Glutamatergic neuron (in vitro differentiated cells): ENCODE measurements around the gene ICAM5. TPM values are rescaled to one million over a fixed set of nuclear protein-coding genes. Genes with fewer than 3 reads are reported as not detected.
"Not testable (repeated sequence)": the region's sequence is repeated elsewhere in the genome, so short reads cannot be mapped to it uniquely, and the experiment has no call there.

Experiments
- DNase-seq: peaks from one replicate; pipeline ENCODE4 v3.0.0; 2022
- H3K27ac Mint-ChIP-seq: one replicate; pipeline ENCODE4 v1.8.0; 2020; ENCODE audit warnings: mild to moderate bottlenecking, mixed read lengths, inconsistent platforms; ENCODE audit not compliant: unreplicated experiment
- H3K27me3 Mint-ChIP-seq: one replicate; pipeline ENCODE4 v1.8.0; 2020; ENCODE audit warnings: mild to moderate bottlenecking, moderate library complexity, mixed read lengths, inconsistent platforms; ENCODE audit not compliant: unreplicated experiment
- H3K36me3 Mint-ChIP-seq: one replicate; pipeline ENCODE4 v1.8.0; 2020; ENCODE audit warnings: mild to moderate bottlenecking, mixed read lengths, inconsistent platforms; ENCODE audit not compliant: unreplicated experiment
- H3K4me1 Mint-ChIP-seq: one replicate; pipeline ENCODE4 v1.8.0; 2020; ENCODE audit warnings: mild to moderate bottlenecking, low read depth, mixed read lengths, inconsistent platforms; ENCODE audit not compliant: unreplicated experiment
- H3K4me3 Mint-ChIP-seq: one replicate; pipeline ENCODE4 v1.8.0; 2020; ENCODE audit warnings: mild to moderate bottlenecking, mixed read lengths, inconsistent platforms; ENCODE audit not compliant: unreplicated experiment
- H3K9me3 Mint-ChIP-seq: one replicate; pipeline ENCODE4 v1.8.0; 2020; ENCODE audit warnings: mild to moderate bottlenecking, moderate library complexity, mixed read lengths, inconsistent platforms; ENCODE audit not compliant: unreplicated experiment
- total RNA-seq: library from RNA; stranded (reverse); fragmentation: NEBNext Ultra II Directional; extraction: Animal tissue kit (Norgen Biotek cat#: 25700); gene quantifications from one replicate; pipeline ENCODE4 v1.2.1, GENCODE V29; 2021; ENCODE audit not compliant: unreplicated experiment
- TF ChIP-seq, protein P1 (sequence below): fragments of 200-600 bp; sonication (generic); IDR thresholded peaks from one replicate; pipeline ENCODE4 v1.5.0; 2021; ENCODE audit not compliant: partially characterized antibody, unreplicated experiment

The ICAM5 gene
- total RNA-seq, 1 donor from 2014 or later, result 3.6 TPM

DNA sequence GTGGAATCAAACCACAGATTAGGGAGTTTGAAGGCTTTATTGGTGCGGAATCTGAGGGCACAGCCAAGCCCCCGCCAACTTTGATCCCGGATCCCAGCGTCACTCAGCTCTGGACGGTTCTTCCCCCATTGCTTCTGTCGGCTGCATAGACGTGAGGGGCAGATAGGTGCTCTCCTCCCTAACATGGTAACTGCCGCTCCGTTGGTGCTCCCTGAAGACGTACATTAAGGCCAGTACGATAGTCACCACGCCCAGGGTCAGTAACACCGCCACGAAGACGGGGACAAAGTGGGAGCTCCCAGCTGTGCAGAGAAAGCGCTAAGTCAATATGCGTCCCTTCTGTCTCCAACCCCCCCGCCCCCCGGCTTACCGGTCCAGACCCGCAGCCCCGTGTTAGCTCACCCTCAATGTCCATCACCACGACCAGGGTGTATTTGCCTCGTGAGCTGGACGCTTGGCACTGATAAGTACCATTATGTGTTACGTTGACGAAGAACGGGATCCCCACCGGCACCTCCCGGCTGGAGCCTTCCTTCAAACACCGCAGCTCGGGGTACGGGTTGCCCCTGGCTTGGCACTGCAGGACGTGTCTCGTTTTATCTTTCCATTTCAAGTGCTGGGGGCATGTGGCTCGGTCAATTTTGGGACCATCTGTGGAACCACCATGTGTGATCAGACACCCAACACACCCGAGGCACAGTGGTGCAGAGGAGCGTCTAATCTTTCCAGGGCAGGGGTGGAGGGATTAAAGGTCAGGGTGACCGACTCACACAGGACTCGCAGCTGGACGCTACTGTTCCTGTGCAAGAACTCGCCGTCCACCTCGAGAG, 44.2 kb downstream of the ICAM5 start:
- H3K27me3 Mint-ChIP-seq, result peaks cover 7% of the 10 kb centered on the region
- TF ChIP-seq, protein P1, sequence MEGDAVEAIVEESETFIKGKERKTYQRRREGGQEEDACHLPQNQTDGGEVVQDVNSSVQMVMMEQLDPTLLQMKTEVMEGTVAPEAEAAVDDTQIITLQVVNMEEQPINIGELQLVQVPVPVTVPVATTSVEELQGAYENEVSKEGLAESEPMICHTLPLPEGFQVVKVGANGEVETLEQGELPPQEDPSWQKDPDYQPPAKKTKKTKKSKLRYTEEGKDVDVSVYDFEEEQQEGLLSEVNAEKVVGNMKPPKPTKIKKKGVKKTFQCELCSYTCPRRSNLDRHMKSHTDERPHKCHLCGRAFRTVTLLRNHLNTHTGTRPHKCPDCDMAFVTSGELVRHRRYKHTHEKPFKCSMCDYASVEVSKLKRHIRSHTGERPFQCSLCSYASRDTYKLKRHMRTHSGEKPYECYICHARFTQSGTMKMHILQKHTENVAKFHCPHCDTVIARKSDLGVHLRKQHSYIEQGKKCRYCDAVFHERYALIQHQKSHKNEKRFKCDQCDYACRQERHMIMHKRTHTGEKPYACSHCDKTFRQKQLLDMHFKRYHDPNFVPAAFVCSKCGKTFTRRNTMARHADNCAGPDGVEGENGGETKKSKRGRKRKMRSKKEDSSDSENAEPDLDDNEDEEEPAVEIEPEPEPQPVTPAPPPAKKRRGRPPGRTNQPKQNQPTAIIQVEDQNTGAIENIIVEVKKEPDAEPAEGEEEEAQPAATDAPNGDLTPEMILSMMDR, result no peak

DNA sequence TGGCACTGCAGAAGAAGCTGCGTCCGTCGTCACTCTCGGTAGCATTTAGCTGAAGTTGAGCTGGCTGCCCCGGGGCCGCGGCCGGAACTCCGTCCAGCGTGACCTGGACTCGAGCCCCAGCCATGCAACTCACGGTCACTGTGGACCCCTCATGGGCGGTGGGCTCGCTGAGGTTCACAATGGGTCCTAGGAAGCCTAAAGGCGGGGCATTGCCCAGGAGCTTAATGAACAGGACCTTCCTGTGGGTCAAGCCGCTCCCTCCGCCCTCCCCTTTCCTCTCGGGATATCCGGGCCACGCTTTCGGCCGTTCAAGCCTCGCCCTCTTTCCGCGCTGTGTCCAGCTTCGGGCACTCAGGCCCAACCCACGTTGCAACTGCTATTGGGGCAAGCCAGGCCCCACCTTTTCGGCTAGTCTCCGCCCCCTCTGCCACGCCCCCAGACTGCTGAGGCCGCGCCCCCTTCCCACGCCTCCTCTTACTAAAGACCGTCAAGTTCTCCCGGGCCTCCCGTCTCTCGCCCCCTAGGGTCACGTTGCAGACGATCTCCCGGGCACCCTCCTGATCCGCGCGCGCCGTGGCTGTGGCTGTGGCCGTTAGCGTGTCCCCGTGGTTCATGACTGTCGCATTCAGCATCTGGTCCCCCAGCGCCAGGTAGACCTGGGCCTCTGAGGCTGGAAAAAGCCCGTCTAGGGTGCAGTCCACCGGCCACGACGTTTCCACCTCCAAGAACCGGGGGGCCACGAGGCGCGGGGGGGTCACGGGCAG, 45.0 kb downstream of the ICAM5 start:
- no peak overlapping the region for H3K27ac Mint-ChIP-seq

More for the DNA sequence above, 44.2 kb downstream of the ICAM5 start:
- H3K36me3 Mint-ChIP-seq, result no peaks in the 10 kb centered on the region
- H3K9me3 Mint-ChIP-seq, result peaks cover 6% of the 10 kb centered on the region
- no peak for DNase-seq
- peaks cover 7% of the 10 kb centered on the region for H3K4me1 Mint-ChIP-seq
- peak overlapping the region; percentile 93 for H3K4me3 Mint-ChIP-seq
- H3K27ac Mint-ChIP-seq, result peak overlapping the region; percentile 55

DNA sequence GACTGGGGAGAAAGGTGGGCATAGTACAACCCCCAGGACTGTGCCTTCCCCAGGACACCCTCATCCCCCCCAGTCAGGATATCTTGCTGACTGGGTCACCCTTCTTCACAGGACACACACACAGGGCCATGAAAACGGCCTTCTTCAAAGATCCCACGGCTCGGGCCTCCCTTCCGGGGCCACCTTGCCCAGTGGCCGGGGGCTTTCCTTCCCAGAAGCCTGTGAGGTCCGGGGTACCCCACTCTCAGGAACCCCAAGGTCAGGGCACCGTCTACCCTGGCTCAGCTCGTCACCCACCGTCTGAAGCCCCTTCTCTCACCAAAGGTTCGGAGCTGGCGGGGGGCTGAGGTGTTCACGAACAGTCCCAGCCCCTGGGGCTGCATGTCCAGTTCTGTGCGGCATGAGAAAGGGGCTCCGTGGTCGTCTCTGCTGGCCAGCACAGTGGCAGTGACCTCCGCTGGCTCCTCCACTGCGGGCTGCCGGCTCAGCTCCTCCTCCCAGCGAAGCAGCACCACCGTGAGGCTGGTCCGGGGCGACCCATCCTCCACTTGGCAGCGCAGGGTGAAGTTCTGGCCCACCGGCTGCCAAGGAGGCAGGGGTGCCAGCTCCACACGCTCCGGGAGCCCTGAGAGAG, 45.7 kb downstream of the ICAM5 start:
- no peak for DNase-seq
- peaks cover 6% of the 10 kb centered on the region for H3K9me3 Mint-ChIP-seq
- peaks cover 7% of the 10 kb centered on the region for H3K27me3 Mint-ChIP-seq
- H3K36me3 Mint-ChIP-seq, result no peaks in the 10 kb centered on the region
- no peak overlapping the region for H3K27ac Mint-ChIP-seq
- peaks cover 7% of the 10 kb centered on the region for H3K4me1 Mint-ChIP-seq
- TF ChIP-seq, protein P1, result no peak
- no peak overlapping the region for H3K4me3 Mint-ChIP-seq

More for the DNA sequence above, 45.0 kb downstream of the ICAM5 start:
- Mint-ChIP-seq H3K9me3 (peaks cover 6% of the 10 kb centered on the region), H3K27me3 (peaks cover 7% of the 10 kb centered on the region), H3K4me3 (peak overlapping the region; percentile 93), H3K36me3 (no peaks in the 10 kb centered on the region), H3K4me1 (peaks cover 7% of the 10 kb centered on the region)
- DNase-seq, result peak; percentile 89
- TF ChIP-seq, protein P1, result no peak

DNA sequence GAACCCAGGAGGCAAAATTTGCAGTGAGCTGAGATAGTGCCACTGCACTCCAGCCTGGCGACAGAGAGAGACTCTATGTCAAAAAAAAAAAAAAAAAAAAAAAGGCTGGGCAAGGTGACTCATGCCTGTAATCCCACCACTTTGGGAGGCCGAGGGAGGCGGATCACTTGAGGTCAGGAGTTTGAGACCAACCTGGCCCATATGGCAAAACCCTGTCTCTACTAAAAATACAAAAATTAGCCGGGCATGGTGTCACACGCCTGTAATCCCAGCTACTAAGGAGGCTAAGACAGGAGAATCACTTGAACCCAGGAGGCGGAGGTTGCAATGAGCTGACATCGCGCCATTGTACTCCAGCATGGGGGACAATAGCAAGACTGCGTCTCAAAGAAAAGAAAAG, 47.0 kb downstream of the ICAM5 start:
- H3K9me3 Mint-ChIP-seq, H3K27me3 Mint-ChIP-seq, H3K27ac Mint-ChIP-seq, H3K4me3 Mint-ChIP-seq, H3K4me1 Mint-ChIP-seq, DNase-seq, H3K36me3 Mint-ChIP-seq: not testable (repeated sequence)

DNA sequence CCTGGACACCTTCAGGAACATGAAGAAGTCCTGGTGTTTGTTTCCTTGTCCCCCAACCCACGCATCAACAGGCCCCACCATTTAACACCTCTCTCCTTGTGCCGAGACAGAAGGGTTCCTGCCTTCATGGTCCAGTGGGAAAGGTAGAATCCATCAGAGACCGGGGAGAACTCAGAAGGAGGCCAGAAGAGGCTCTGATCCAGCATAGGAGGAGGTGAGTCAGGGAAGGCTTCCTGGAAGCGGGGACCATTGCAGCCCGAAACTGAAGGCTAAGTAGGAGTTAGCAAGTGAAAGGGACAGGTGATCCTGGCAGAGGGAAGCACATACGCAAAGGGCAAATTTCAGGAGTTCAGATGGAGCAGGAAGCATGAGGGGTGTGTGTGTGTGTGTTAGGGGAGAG, 49.2 kb downstream of the ICAM5 start:
- Mint-ChIP-seq H3K4me3 (no peak overlapping the region), H3K36me3 (no peaks in the 10 kb centered on the region), H3K4me1 (peaks cover 1% of the 10 kb centered on the region), H3K27ac (no peak overlapping the region), H3K9me3 (peaks cover 9% of the 10 kb centered on the region), H3K27me3 (peaks cover 7% of the 10 kb centered on the region)
- no peak for DNase-seq
- TF ChIP-seq, protein P1, result no peak
